Ishikawa (cell line): Measurements from ENCODE around the gene RBPJ.

Experiments used
- CEBPB ChIP-seq: IDR thresholded peaks from 2 replicates; pipeline ENCODE4 v1.6.1; 2012
- CREB1 ChIP-seq: IDR thresholded peaks from 2 replicates; pipeline ENCODE4 v1.6.1; 2012; ENCODE audit warnings: low read depth
- EGR1 ChIP-seq: IDR thresholded peaks from 2 replicates; pipeline ENCODE4 v1.6.1; 2012
- EP300 ChIP-seq: IDR thresholded peaks from 2 replicates; pipeline ENCODE4 v1.6.1; 2012; ENCODE audit warnings: borderline replicate concordance
- FOXM1 ChIP-seq: IDR thresholded peaks from 2 replicates; pipeline ENCODE4 v1.6.1; 2012; ENCODE audit warnings: low read depth, borderline replicate concordance
- TAF1 ChIP-seq: IDR thresholded peaks from 2 replicates; pipeline ENCODE4 v1.6.1; 2012; ENCODE audit warnings: low read depth, mild to moderate bottlenecking
- TF ChIP-seq, protein P1 (sequence below): IDR thresholded peaks from 2 replicates; pipeline ENCODE4 v1.6.1; 2012; ENCODE audit warnings: low read depth, mild to moderate bottlenecking
- TF ChIP-seq, protein P2 (sequence below): IDR thresholded peaks from 2 replicates; pipeline ENCODE4 v1.6.1; 2012

- TF ChIP-seq EP300: no peak
- no peak for TF ChIP-seq FOXM1
- TF ChIP-seq, protein P1, sequence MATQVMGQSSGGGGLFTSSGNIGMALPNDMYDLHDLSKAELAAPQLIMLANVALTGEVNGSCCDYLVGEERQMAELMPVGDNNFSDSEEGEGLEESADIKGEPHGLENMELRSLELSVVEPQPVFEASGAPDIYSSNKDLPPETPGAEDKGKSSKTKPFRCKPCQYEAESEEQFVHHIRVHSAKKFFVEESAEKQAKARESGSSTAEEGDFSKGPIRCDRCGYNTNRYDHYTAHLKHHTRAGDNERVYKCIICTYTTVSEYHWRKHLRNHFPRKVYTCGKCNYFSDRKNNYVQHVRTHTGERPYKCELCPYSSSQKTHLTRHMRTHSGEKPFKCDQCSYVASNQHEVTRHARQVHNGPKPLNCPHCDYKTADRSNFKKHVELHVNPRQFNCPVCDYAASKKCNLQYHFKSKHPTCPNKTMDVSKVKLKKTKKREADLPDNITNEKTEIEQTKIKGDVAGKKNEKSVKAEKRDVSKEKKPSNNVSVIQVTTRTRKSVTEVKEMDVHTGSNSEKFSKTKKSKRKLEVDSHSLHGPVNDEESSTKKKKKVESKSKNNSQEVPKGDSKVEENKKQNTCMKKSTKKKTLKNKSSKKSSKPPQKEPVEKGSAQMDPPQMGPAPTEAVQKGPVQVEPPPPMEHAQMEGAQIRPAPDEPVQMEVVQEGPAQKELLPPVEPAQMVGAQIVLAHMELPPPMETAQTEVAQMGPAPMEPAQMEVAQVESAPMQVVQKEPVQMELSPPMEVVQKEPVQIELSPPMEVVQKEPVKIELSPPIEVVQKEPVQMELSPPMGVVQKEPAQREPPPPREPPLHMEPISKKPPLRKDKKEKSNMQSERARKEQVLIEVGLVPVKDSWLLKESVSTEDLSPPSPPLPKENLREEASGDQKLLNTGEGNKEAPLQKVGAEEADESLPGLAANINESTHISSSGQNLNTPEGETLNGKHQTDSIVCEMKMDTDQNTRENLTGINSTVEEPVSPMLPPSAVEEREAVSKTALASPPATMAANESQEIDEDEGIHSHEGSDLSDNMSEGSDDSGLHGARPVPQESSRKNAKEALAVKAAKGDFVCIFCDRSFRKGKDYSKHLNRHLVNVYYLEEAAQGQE: no peak
- no peak for TF ChIP-seq EGR1
- no peak for TF ChIP-seq CEBPB
- TF ChIP-seq, protein P2, sequence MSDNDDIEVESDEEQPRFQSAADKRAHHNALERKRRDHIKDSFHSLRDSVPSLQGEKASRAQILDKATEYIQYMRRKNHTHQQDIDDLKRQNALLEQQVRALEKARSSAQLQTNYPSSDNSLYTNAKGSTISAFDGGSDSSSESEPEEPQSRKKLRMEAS: no peak
- TF ChIP-seq CREB1: no peak
- no peak for TF ChIP-seq TAF1
These were observed 134.1 kb downstream of the RBPJ start for GRCh38 chr4:26454961-26455360.
